ENCODE data around the gene SORL1-AS1.

SORL1-AS1 gene

DNA sequence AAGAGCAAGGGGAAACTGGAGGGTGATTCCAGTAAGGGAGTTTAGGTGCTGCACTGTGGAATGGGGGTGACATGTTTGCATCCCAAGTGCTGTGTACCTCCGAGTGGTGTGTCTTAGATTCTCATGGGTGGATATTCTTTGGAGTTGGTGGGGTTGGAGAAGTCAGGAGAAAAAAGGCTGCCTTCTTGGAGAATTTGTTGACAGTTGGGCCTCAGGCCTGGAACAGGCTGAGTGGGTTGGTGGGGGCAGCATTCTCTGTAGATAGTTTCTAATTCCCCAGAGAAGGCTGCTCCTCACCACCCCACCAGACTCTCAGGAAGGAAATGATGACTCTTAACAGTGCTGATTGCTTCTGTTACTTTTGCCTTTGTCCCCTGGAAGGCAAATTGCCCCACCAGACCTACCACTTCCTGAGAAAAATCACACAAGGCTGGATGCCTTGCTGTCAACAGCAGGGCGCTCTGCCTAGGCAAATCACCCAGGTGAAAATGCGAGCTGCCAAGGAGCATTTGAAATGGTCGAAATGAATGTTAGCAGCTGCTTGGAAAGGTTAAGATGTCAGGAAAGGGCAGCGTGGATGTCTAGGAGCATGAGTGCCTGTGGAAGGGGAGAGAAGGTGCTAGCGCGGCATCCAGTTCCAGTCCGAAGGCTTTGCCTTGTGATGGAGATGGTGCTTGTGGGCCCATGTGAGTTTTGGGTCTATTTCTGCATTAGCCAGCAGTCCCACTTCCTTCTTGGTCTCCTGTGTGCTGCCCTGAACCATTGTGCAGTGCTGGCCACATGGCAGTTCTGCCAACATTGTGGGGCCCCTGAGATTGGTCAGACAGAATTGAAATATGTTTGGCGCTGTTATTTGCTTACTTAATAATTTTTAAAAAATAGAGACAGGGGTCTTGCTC, 29.7 kb upstream of the SORL1-AS1 start:
- Histone ChIP-seq H2BK20ac (ENCODE audit: low read depth, low read length) (no peak overlapping the region), H3K18ac (ENCODE audit: low read depth, low read length) (no peak overlapping the region; the same call in 1 of the 2 replicates), H2BK120ac (ENCODE audit: low read depth, low read length) (no peak overlapping the region), H2BK15ac (ENCODE audit: low read depth, low read length) (no peak overlapping the region), H3K9ac (ENCODE audit: low read depth, low read length) (no peak overlapping the region), H4K20me1 (ENCODE audit: insufficient read depth, low read length) (no peaks in the 10 kb centered on the region), H3K27ac (ENCODE audit: insufficient read depth, low read length) (no peak overlapping the region), H3K27me3 (ENCODE audit: control insufficient read depth, insufficient read depth, low read length) (peaks cover 3% of the 10 kb centered on the region), H3K56ac (ENCODE audit: extremely low read depth, insufficient read depth, low read length) (no peak overlapping the region), H4K91ac (ENCODE audit: insufficient read depth, low read depth, low read length) (no peak overlapping the region), H4K8ac (ENCODE audit: low read depth in 2 of 2, low read length in 2 of 2) (no peak overlapping the region), H3K9me1 (ENCODE audit: insufficient read depth, low read length) (peaks cover 5% of the 10 kb centered on the region), H2AK9ac (replicated peaks; ENCODE audit: low read depth, low read length, poor library complexity) (peak overlapping the region; percentile 37), H3K4me2 (ENCODE audit: low read depth, low read length) (no peak overlapping the region), H3K14ac (replicated peaks; ENCODE audit: low read depth, low read length) (no peak overlapping the region), H2AK5ac (ENCODE audit: low read depth, low read length) (no peak overlapping the region), H3K79me1 (ENCODE audit: low read depth in 1 of 2, low read length in 2 of 2) (no peaks in the 10 kb centered on the region), H3K4me1 (ENCODE audit: control insufficient read depth, insufficient read depth, low read length) (peaks cover 2% of the 10 kb centered on the region; the same call in 1 of the 2 replicates), H3K23ac (ENCODE audit: low read depth, low read length) (no peak overlapping the region), H2AFZ (replicated peaks; ENCODE audit: low read length, poor library complexity) (no peak overlapping the region), H3K4me3 (ENCODE audit: insufficient read depth, low read depth, low read length) (no peak overlapping the region), H3K4ac (ENCODE audit: low read depth, low read length) (no peak overlapping the region), H2BK5ac (ENCODE audit: low read depth, low read length, poor library complexity, severe bottlenecking) (no peak overlapping the region), H3K36me3 (ENCODE audit: control insufficient read depth, insufficient read depth, low read length) (no peaks in the 10 kb centered on the region), H4K5ac (ENCODE audit: low read depth, low read length) (no peak overlapping the region), H3K9me3 (ENCODE audit: control insufficient read depth, insufficient read depth, low read length) (no peaks in the 10 kb centered on the region)
- 69% methylated on average over 6 of the region's 9 CpGs; no CpG with 5 or more reads in 1 of the 2 experiments for WGBS, 2 experiments (ENCODE audit: extremely low coverage in 2 of 2, insufficient read length in 1 of 2)
- no peak for DNase-seq
- ATAC-seq (ENCODE audit: low read depth) = no peak; the same call in 1 of the 2 replicates
- TF ChIP-seq FOS (IDR thresholded peaks at IDR 0.05; ENCODE audit: low read depth, low read length) = no peak
- no peak for TF ChIP-seq MXI1 (IDR thresholded peaks at IDR 0.05; ENCODE audit: borderline replicate concordance, low read depth, low read length)
- no peak for TF ChIP-seq CEBPB (IDR thresholded peaks at IDR 0.05; ENCODE audit: low read depth, low read length)
- TF ChIP-seq CHD1 (IDR thresholded peaks at IDR 0.05; ENCODE audit: low read depth, low read length) = no peak
- no peak for TF ChIP-seq RCOR1 (IDR thresholded peaks at IDR 0.05; ENCODE audit: insufficient replicate concordance, low read length)
- no peak for TF ChIP-seq RFX5 (IDR thresholded peaks at IDR 0.05; ENCODE audit: low read depth, low read length)
- TF ChIP-seq, protein P1, sequence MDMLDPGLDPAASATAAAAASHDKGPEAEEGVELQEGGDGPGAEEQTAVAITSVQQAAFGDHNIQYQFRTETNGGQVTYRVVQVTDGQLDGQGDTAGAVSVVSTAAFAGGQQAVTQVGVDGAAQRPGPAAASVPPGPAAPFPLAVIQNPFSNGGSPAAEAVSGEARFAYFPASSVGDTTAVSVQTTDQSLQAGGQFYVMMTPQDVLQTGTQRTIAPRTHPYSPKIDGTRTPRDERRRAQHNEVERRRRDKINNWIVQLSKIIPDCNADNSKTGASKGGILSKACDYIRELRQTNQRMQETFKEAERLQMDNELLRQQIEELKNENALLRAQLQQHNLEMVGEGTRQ (IDR thresholded peaks at IDR 0.05; ENCODE audit: low read depth, low read length) = no peak
- TF ChIP-seq BHLHE40 (IDR thresholded peaks at IDR 0.05; ENCODE audit: low read depth, low read length) = no peak
- TF ChIP-seq MAFK (IDR thresholded peaks at IDR 0.05; ENCODE audit: low read depth, low read length) = no peak
- intact Hi-C loops (cut with micrococcal nuclease) = no loop called here
- dilution Hi-C loops (cut with HindIII; ENCODE audit: low sequenced_read_pairs, unreplicated experiment) = no loop called here
- BruUV-seq (replicated peaks) = no TSS peak
- ChIA-PET CTCF (no interaction called here), POLR2A (ENCODE audit: unreplicated experiment) (no interaction called here)
- in situ Hi-C loops (cut with MboI; ENCODE audit: low sequenced_read_pairs) = no loop called here

Measured in IMR-90 (cell line).